PC-3 (cell line): ENCODE data around the gene TMEM132D.

Experiments
- EZH2 ChIP-seq: fragments of 300-600 bp; sonication (generic); IDR thresholded peaks from one replicate; pipeline ENCODE4 v1.6.1; 2017; ENCODE audit warnings: antibody characterized with exemption, mild to moderate bottlenecking, low read length; ENCODE audit not compliant: unreplicated experiment
- EZH2phosphoT487 ChIP-seq: fragments of 300-600 bp; sonication (generic); IDR thresholded peaks from 2 replicates; pipeline ENCODE4 v1.6.1; 2018; ENCODE audit warnings: mild to moderate bottlenecking, antibody characterized with exemption, low read length, borderline replicate concordance
- TF ChIP-seq, protein P1 (sequence below): fragments of 300-600 bp; sonication (generic); conservative IDR thresholded peaks from 2 replicates; pipeline ENCODE4 v1.5.1; 2017; ENCODE audit warnings: antibody characterized with exemption, low read depth, mild to moderate bottlenecking, low read length

DNA sequence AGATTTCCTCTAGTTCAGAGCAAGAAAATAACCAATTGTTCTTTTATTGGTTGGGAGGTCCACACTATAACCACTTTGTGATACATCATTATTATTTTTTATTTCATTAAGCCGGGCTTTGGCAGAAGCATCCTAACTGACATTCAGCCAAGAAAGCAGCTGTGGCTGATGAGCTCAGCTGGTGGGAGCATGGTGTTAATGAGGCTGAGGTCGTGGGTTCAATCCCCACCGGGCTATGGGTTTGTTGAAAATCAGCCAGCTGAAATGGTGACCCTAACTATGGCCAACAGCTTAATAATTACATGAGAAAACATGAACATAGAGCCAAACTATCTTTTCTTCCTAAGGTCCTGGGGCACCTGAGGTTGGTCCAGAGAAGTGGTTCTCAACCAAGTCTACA lies 672.3 kb downstream of the TMEM132D start:
- TF ChIP-seq, protein P1, sequence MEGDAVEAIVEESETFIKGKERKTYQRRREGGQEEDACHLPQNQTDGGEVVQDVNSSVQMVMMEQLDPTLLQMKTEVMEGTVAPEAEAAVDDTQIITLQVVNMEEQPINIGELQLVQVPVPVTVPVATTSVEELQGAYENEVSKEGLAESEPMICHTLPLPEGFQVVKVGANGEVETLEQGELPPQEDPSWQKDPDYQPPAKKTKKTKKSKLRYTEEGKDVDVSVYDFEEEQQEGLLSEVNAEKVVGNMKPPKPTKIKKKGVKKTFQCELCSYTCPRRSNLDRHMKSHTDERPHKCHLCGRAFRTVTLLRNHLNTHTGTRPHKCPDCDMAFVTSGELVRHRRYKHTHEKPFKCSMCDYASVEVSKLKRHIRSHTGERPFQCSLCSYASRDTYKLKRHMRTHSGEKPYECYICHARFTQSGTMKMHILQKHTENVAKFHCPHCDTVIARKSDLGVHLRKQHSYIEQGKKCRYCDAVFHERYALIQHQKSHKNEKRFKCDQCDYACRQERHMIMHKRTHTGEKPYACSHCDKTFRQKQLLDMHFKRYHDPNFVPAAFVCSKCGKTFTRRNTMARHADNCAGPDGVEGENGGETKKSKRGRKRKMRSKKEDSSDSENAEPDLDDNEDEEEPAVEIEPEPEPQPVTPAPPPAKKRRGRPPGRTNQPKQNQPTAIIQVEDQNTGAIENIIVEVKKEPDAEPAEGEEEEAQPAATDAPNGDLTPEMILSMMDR = no peak
- no peak for TF ChIP-seq EZH2phosphoT487
- no peak for TF ChIP-seq EZH2
